HG03108 (cell line): ENCODE measurements around the gene SLC29A1.
"Not testable (repeated sequence)": the region's sequence is repeated elsewhere in the genome, so short reads cannot be mapped to it uniquely, and the experiment has no call there.

Experiments
- ATAC-seq: cut with Tn5 transposase; IDR thresholded peaks from one replicate; pipeline ENCODE4 v1.9.1; 2021; ENCODE audit warnings: moderate library complexity; ENCODE audit not compliant: unreplicated experiment

SLC29A1 gene

DNA sequence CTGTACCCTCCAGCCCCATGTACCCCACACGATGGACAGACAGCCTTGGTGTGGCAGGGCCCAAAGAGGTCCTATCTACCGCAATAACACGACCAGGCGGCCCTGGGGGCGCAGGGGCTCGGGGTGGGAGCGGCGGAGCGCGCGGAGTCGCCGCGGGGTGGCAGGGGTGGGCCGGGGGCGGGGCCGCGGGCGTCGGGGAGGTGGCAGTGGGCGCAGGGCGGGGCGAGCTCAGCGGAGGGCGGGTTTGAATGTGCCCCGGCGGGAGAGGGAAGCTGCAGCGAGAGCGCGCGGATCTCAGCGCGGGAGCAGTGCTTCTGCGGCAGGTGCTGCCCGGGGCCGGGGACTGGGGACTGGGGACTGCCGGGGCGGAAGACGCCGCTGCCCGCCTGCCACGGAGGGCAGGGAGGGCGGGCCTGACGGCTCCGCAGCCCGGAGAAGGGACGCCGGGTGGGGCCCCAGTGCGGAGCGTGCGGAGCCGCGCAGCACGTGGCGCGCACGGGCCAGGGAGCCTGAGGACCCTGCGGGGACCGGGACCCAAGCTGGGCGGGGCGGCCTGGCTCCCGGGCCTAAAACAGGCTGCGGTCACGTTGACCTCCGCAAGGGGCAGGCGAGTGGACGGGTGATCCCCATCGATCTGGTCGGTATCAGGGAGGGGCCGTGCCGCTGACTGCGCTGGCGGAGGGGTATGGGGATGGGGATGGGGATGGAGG lies at the start of gene SLC29A1:
SLC29A1 (plus strand) TSS at position 277 of the 710 bp plus-strand sequence. CDS start 3,719 bp downstream, outside the sequence.
- ATAC-seq: peak; percentile 32

DNA sequence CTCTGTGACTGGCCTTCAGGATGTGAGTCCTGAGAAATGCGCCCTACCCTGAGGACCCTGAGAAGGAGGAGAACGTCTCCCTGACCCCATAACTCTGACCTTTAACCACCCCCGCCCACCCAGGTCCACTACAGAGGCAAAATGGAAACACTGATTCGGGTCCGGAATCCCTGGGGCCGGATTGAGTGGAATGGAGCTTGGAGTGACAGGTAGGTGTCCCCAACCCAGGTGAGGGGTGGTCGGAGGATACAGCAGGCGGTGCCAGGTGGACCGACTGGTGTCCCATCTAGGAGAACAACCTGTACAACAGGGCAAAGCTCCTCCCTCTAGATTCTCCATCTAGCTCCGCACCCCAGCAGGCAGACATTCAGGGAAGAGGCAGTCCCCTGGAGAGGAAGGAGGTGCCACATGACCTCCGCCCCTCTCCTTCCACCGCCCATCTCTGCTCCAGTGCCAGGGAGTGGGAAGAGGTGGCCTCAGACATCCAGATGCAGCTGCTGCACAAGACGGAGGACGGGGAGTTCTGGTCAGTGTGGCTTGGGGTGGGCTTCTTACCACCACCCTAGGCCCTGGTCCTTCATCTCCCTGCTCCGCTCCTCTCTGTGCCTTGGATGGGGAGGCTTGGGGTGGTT lies 47.1 kb upstream of the SLC29A1 start:
- ATAC-seq: no peak

DNA sequence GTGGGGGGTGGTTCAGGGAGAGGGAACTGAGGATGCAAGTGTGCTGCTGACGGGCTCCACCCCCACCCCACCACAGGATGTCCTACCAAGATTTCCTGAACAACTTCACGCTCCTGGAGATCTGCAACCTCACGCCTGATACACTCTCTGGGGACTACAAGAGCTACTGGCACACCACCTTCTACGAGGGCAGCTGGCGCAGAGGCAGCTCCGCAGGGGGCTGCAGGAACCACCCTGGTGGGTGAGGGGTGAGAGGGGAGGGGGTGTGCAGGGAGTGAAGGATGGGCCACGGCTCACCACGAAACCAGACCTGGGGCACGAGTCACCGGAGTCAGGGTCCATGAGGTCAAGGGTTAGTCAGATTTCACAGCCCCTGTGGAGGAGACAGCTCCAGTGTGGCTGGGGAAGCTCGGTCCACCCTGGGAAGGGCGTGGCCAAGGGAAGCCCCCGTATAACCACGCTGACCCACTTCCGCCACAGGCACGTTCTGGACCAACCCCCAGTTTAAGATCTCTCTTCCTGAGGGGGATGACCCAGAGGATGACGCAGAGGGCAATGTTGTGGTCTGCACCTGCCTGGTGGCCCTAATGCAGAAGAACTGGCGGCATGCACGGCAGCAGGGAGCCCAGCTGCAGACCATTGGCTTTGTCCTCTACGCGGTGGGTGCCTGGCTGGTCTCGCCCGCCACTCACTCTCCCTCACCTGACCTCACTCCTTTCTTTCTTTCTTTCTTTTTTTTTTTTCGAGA lies 46.5 kb upstream of the SLC29A1 start:
- ATAC-seq: peak; percentile 54

DNA sequence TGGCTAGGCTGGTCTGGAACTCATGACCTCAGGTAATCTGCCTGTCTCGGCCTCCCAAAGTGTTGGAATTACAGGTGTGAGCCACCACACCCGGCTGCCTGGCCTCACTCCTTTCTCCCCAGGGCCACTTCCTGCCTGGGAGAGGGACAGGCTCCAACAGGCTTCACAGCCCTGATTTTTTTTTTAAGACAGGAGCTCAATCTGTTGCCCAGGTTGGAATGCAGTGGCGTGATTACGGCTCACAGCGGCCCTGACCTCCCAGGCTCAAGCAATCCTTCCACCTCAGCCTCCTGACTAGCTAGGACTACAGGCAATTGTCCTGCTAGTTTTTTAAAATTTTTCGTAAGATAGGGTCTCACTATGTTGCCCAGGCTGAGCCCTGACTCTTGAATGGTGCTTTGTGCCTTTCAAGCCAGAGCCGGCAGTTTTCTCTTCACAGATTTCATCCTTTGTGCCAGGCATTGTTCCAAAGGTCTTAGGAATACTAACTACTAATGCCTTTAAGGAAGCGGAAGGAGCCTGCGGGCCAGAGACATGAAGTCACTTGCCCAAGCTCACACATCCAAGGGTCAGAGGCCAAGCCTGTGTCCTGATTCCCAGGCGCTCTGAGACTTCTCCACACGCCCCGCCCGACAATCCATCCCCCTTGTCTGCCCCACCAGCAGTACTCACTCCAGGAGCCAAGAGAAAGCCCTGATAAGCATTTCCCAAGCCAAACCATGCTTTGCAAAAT lies 45.5 kb upstream of the SLC29A1 start:
- no peak for ATAC-seq

DNA sequence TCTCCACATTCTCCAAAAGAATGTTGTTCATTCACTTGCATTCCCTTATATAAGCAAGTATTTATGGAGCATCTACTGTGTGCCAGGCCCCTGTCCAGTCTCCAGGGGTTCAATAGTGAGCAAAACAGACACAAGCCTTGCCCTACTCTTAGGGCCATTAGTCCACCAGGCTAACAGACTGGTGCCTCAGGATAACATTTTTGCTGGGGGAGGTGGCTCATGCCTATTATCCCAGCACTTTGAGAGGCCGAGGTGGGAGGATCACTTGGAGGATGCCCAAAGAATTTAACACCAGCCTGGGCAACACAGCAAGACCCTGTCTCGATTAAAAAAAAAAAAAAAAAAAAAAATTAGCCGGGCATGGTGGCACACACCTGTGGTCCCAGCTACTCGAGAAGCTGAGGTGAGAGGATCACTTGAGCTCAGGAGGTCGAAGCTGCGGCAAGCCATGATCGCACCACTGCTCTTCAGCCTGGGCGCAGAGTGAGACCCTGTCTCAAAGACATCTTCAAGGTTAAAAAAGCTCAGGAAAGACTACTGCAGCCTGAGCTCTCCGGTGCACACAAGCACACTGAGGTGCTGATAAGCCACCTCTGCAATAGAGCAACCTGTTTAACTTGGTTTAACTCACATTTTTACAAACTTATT lies 44.8 kb upstream of the SLC29A1 start:
- ATAC-seq: no peak

DNA sequence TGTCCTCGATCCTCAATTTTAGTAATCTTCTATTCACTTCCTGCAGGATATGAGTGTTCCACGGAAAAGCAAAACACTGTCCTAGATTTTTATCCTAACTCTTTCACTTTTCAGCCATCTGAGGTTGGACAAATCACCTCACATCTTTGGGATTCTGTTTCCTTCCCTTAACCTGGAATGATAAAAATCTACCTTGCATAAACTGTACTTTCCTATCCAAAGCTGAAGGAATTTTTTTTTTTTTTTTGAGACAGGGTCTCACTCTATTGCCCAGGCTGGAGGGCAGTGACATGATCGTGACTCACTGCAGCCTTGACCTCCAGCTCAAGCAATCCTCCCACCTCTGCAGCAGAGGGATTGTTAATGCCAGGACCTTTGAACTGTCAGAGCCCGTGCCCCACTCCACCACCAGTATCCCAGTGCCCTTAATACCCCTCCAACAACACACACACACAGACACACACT lies 44.3 kb upstream of the SLC29A1 start:
- ATAC-seq: no peak

DNA sequence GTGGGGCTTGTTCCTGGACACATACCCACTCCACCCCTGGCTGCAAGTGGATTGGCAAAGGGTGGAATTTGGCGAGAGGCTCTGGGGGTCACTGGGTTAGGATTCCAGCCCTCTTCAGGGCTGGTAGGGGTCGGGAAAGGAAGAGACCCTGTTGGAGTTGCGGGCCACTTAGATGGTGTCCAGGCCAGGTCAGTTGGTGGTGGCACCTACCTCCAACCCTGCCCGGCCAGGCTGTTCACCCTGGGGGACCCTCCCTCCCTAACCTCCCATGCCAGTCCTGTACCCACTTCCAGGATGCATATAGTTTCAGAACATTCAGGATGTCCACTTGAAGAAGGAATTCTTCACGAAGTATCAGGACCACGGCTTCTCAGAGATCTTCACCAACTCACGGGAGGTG lies 43.7 kb upstream of the SLC29A1 start:
- no peak for ATAC-seq

DNA sequence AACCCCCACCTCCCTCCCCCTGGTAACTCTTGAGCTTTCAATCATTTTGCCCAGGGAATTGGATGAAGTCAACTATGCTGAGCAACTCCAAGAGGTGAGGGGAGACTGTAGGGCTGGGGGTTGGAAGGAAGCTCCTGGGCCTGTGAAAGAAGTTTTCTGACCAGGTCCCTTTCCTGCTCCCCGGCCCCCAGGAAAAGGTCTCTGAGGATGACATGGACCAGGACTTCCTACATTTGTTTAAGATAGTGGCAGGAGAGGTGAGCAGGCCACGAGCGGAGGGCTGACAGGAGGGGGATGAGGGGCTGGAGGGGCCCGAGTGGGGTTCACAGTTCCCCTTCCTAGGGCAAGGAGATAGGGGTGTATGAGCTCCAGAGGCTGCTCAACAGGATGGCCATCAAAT lies 43.0 kb upstream of the SLC29A1 start:
- no peak for ATAC-seq

DNA sequence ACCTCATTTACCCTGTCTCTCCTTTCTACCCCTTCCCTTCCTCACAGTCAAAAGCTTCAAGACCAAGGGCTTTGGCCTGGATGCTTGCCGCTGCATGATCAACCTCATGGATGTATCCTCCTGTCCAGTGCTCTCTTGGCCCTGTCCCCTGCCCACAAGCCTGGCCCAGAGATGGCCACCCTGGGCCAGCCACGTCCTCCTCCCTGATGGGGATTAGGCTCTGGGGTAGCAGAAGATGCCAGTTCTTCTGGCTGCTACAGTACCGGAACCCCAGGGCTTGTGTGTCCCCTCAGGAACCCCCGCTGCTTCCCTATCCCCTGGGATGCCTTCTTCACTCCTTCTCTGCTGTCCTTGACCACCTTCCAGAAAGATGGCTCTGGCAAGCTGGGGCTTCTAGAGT lies 42.5 kb upstream of the SLC29A1 start:
- ATAC-seq: no peak

DNA sequence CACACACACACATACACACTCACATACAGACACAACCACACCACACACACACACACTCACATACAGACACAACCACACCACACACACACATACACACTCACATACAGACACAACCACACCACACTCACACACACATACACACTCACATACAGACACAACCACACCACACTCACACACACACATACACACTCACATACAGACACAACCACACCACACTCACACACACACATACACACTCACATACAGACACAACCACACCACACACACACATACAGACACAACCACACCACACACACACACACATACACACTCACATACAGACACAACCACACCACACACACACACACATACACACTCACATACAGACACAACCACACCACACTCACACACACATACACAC lies 41.6 kb upstream of the SLC29A1 start:
- ATAC-seq: not testable (repeated sequence)

DNA sequence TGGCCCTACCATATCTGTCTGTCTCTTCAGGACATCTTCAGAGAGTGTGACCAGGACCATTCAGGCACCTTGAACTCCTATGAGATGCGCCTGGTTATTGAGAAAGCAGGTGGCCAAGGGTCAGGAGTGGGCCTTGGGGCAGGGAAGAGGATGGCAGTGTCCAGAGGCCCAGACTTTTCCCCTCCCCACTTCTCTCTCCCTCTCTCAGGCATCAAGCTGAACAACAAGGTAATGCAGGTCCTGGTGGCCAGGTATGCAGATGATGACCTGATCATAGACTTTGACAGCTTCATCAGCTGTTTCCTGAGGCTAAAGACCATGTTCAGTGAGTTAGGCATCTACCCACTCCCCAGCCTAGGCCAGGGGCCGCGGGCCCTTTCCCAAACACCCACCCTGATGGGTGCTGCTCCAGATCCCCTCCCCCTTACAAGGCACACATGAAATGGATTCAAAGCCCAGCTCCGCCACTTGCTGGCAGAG lies 40.4 kb upstream of the SLC29A1 start:
- ATAC-seq: no peak

DNA sequence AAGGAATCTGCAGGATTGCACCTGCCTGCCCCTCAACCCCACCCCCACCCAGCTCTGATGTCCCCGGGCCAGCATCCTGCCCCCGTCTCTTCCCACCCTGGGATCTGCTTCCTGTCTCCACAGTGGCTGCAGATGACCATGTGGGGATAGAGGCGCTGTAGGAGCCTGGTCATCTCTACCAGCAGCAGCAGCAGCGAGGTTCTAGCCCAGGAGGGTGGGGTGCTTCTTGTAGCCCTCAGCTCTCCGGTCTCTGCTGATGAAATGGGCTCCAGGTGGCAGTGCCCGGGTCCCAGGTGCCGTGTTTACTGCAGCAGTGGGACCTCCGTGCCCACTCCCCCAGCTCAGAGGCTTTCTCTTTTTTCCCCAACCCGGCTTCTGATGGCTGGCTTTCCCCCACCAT lies 39.6 kb upstream of the SLC29A1 start:
- no peak for ATAC-seq

DNA sequence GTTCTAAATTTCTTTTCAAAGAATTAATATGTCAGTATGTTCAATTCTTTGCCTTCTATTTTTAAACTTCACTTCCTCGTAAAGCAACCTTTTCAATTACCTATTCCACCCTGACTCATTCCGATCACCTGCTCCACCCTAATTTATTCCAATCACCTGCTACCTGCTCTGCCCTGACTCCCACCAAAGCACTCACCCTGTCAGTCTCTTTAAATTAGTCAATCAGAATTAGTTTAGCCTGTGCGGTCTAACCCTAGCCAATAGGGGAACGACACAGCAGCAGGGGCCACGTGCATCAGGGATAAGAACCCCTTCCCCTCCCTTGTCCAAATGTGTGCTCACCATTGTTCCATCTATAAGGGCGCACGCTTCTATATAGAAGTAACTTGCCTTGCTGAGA lies 38.0 kb upstream of the SLC29A1 start:
- ATAC-seq: not testable (repeated sequence)

DNA sequence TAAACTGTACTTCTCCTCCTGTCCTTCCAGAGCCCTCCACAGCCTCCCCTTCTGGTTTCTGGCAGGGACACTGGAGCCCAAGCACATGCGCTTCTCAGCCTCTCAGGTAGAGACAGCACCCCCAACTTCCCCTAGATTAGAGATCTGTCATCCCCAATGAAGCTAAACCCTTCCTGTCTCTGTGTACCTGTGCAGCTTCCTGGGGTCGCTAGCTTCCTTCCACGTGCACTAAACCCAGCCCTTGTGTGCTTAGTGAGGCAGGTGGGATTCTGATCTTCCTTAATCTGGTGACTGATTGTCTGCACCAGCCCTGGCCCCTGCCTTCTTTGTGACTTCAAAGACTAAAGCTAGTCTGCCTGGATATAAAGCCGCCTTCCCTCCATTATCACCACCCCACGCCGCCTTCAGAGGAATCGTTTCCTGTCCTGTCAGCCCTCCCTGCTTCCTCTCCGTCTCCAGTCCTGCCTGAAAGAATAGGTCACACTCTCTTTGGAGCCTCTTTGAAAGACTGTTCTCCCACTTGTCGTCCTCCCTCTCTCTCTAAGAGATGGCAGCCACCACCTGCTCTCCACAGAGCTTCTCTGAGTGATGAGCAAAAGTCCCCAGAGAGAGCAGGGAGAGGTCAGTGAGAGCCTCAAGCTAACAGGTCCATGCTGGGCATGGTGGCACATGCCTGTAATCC lies 37.3 kb upstream of the SLC29A1 start:
- ATAC-seq: no peak

DNA sequence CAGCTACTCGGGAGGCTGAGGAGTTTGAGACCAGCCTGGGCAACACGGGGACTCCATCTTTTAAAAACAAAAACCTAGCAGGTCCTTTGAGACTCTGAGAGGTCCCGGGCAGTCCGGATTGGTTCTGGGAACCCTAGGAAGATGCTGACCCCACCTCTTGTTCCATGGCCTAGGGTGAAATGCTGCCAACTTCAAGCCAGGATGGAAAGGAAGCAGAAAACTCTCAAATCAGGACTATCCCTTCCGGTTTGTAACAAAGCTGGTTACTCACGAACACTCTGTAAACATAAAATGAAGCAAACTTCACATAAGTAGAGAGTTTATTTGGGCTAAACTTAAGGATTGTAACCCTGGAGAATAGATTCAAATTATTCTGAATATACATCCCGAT lies 36.8 kb upstream of the SLC29A1 start:
- no peak for ATAC-seq

DNA sequence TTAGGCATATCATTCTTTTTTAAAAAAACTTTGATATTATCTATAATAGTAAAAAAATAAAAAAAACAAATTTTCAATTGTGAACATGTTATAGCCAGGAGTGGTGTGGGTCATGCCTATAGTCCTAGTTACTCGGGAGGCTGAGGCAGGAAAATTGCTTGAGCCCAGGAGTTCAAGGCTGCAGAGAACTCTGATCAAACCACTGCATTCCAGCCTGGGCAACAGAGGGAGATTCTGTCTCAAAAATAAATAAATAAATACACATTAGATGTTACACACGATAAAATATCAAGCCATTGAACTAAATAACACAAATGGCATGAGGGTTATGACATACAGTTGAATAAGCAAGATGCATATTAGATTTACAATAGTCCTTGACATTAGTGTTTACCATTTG lies 34.6 kb upstream of the SLC29A1 start:
- no peak for ATAC-seq

DNA sequence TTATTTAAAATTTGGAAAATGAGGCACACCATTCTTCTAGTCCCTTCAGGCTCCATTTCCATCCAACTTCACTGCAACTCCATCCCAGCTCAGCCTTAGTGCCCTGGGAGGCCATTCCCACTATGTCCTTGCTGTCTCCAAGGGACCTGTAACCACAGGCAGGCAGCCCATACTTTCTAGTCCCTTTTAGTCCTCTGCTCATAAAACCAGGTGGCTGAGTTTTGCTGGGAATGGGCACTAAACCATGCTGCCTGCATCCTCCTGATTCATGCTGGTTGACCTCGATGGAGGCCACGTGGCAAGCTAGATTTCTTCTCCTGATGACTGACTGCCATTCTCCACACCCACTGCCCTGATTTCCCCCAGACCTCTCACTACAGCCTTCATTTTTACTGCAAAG lies 34.1 kb upstream of the SLC29A1 start:
- ATAC-seq: no peak

DNA sequence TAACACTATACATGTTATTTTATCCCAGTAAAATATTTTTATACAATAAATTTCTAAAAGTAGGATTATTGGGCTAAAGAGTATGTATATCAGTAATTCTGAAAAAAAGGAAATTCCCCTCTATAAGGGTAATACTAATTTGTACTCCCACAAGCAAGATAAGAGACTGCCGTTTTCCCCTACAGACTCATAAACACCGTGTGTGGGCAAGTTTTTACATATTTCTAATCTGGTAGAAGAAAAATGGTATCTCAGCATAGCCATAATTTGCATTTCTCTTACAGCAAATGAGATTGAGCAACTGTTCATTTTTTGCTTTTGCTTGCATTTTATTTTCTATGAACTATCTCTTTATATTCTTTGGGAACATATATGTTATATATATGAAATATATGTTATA lies 32.7 kb upstream of the SLC29A1 start:
- no peak for ATAC-seq

DNA sequence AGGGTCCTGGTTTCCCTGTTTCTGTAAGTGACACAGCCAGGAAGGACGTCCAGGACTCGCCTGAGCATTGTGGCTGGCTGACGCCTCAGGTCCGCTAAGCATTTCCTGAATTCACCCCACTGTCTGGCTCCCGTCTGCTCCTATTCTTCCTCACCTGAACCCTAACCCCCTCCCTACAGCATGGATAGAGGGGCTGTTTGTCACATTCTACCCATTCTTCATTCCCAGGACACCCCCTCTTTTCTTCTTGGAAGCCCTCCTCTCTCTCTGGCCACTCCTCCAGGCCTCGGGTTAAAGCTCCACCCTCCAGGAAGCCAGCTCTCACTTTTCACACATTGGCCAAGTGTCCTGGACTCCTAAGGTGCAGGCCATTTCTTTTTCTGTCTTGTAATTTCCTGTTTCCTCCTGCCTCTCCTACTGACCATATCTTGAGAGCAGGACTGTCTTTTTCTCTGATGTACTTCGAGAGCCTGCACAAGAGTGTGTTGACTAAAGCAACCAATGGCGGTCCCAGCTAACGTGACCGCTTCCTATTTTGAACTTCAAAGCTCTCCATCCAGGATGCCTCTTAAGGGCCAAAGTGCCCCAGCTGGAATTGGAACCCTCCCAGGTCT lies 30.9 kb upstream of the SLC29A1 start:
- no peak for ATAC-seq
